Left colon (tissue), 2 donors: ENCODE measurements around the gene POR. TPM values are rescaled to one million over a fixed set of nuclear protein-coding genes. Genes with fewer than 3 reads are reported as not detected.

Experiments
- ATAC-seq: fragments of 200-7000 bp; cut with Tn5 transposase; one replicate; pipeline ENCODE4 v1.9.1; 2020; ENCODE audit warnings: mild to moderate bottlenecking, moderate library complexity
- DNase-seq, 2 donors: peaks; one replicate each; pipeline ENCODE4 v3.0.0-alpha.2; 2020
- intact Hi-C, 2 donors: fragments of 100-400 bp; cut with DNase I in 1 of 2; cut with micrococcal nuclease in 1 of 2; formaldehyde crosslinking; loops; one replicate each; pipeline versions ENCODE4 v1.11.2 to v1.14.0; 2022; cut with DNase I, micrococcal nuclease
- total RNA-seq, 2 donors: library from RNA; stranded (reverse); fragmentation: NEBNext Ultra II Directional; extraction: Animal tissue kit (Norgen Biotek cat#: 25700); gene quantifications; one replicate each; pipeline ENCODE4 v1.2.1, GENCODE V29; 2021
- donor health status: DM: no; HTN: no; CAD: no.
- donor health status: DM: yes; HTN: yes; CAD: no.

The POR gene
- total RNA-seq, 2 donors from 2014 or later = 131 to 150 TPM

GRCh38 chr7:75965617-75966016, 50.7 kb downstream of the POR start:
- intact Hi-C loops = no loop called here
- DNase-seq (no peak), ATAC-seq (no peak)

- intact Hi-C loops = no loop called here
- no peak for ATAC-seq
- no peak for DNase-seq
These were observed 51.4 kb downstream of the POR start for GRCh38 chr7:75966190-75966961.

GRCh38 chr7:75967055-75967454, 52.1 kb downstream of the POR start:
- intact Hi-C loops = no loop called here
- ATAC-seq = no peak
- DNase-seq = no peak

GRCh38 chr7:75967487-75967997, 52.6 kb downstream of the POR start:
- DNase-seq (no peak), ATAC-seq (peak; percentile 49)
- intact Hi-C loops = no loop called here

GRCh38 chr7:75968012-75968411, 53.1 kb downstream of the POR start:
- ATAC-seq (no peak), DNase-seq (no peak)
- intact Hi-C loops = no loop called here

- ATAC-seq (no peak), DNase-seq (no peak)
- intact Hi-C loops = no loop called here
These were observed 53.6 kb downstream of the POR start for GRCh38 chr7:75968561-75969001.

GRCh38 chr7:75969182-75969581, 54.2 kb downstream of the POR start:
- ATAC-seq (peak; percentile 36), DNase-seq (peak in 1 of 2 donors; percentile 70)
- intact Hi-C loops = no loop called here

GRCh38 chr7:75969704-75970498, 54.9 kb downstream of the POR start:
- ATAC-seq = no peak
- intact Hi-C loops = no loop called here
- DNase-seq = no peak

- DNase-seq (no peak), ATAC-seq (peak; percentile 15)
- intact Hi-C loops = no loop called here
These were observed 56.5 kb downstream of the POR start for GRCh38 chr7:75971309-75971960.

GRCh38 chr7:75971961-75972763, 57.2 kb downstream of the POR start:
- DNase-seq = no peak
- intact Hi-C loops = no loop called here
- no peak for ATAC-seq

GRCh38 chr7:75977743-75978142, 62.8 kb downstream of the POR start:
- no peak for DNase-seq
- intact Hi-C loops = no loop called here
- ATAC-seq = no peak

GRCh38 chr7:75979759-75980429, 64.9 kb downstream of the POR start:
- ATAC-seq (peak; percentile 93), DNase-seq (peak; percentile 93 to 95)
- intact Hi-C loops = no loop called here

- DNase-seq (no peak), ATAC-seq (peak; percentile 7)
- intact Hi-C loops = no loop called here
These were observed 65.7 kb downstream of the POR start for GRCh38 chr7:75980430-75981202.

- intact Hi-C loops = no loop called here
- ATAC-seq = no peak
- DNase-seq = no peak
These were observed 66.2 kb downstream of the POR start for GRCh38 chr7:75981203-75981452.

GRCh38 chr7:75981453-75982305, 66.7 kb downstream of the POR start:
- ATAC-seq = no peak
- no peak for DNase-seq
- intact Hi-C loops = no loop called here

- DNase-seq = no peak
- no peak for ATAC-seq
- intact Hi-C loops = no loop called here
These were observed 67.5 kb downstream of the POR start for GRCh38 chr7:75982306-75983064.
